ENCODE measurements around the gene PNPLA2.

DNA sequence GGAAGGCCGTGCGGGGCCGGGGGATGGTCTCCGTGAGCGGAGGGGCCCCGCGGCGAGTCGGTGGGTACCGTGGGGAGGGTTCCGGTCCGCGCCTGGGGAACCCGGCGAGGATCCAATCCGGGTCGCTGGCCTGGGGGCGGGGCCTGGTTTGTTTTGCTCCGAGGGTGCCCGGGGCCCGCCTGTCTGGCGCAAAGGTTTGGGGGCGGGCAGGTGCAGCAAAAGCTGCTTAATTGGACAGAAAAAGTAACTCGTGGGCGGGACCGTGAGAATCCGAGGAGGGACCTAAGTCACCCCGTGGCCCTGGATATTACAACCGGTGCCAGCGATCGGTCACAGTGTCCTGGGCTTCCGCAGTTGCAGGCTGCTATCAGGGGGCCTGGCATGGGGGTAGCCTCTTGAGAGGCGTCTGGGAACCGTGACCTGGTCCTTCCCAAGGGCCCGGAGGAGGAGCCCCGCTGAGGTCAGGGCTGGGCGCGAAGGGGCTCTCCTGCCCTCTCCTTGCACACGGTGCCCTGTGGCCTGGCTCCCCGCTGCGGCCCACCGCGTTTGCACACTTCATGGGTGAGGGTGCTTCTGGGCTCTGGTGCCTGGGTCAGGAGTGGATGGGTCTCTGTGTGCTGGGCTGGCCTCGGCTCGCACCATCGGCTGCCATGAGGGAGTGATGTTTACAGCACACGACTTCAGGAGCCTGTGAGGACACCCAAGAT, 1.4 kb downstream of the PNPLA2 start:
- TF ChIP-seq, protein P1, sequence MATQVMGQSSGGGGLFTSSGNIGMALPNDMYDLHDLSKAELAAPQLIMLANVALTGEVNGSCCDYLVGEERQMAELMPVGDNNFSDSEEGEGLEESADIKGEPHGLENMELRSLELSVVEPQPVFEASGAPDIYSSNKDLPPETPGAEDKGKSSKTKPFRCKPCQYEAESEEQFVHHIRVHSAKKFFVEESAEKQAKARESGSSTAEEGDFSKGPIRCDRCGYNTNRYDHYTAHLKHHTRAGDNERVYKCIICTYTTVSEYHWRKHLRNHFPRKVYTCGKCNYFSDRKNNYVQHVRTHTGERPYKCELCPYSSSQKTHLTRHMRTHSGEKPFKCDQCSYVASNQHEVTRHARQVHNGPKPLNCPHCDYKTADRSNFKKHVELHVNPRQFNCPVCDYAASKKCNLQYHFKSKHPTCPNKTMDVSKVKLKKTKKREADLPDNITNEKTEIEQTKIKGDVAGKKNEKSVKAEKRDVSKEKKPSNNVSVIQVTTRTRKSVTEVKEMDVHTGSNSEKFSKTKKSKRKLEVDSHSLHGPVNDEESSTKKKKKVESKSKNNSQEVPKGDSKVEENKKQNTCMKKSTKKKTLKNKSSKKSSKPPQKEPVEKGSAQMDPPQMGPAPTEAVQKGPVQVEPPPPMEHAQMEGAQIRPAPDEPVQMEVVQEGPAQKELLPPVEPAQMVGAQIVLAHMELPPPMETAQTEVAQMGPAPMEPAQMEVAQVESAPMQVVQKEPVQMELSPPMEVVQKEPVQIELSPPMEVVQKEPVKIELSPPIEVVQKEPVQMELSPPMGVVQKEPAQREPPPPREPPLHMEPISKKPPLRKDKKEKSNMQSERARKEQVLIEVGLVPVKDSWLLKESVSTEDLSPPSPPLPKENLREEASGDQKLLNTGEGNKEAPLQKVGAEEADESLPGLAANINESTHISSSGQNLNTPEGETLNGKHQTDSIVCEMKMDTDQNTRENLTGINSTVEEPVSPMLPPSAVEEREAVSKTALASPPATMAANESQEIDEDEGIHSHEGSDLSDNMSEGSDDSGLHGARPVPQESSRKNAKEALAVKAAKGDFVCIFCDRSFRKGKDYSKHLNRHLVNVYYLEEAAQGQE (IDR thresholded peaks at IDR 0.05; ENCODE audit: low read depth, low read length): no peak
- no peak for TF ChIP-seq SIN3A (IDR thresholded peaks at IDR 0.05; ENCODE audit: low read depth, low read length)
- no peak for TF ChIP-seq FOXM1 (IDR thresholded peaks at IDR 0.05; ENCODE audit: low read depth, low read length)
- TF ChIP-seq POLR2A (IDR thresholded peaks at IDR 0.05; ENCODE audit: low read depth, low read length): peak; percentile 11; the same call in 1 of the 2 replicates
- TF ChIP-seq CTCF (IDR thresholded peaks at IDR 0.05 in 2 of 3, conservative IDR thresholded peaks at IDR 0.05 in 1 of 3; ENCODE audit: control insufficient read depth in 2 of 3, extremely low read depth in 1 of 3, insufficient read depth in 1 of 3, low read depth in 3 of 3, low read length in 3 of 3): no peak
- TF ChIP-seq EZH2 (IDR thresholded peaks at IDR 0.05; ENCODE audit: borderline replicate concordance, control insufficient read depth, low read depth, low read length): no peak
- TF ChIP-seq TCF12 (IDR thresholded peaks at IDR 0.05; ENCODE audit: low read depth, low read length): 0 out of 2 replicates have a peak, but pooled peaks have one; percentile 29
- no peak for TF ChIP-seq MTA3 (IDR thresholded peaks at IDR 0.05; ENCODE audit: borderline replicate concordance, low read length)
- TF ChIP-seq SMC3 (IDR thresholded peaks at IDR 0.05; ENCODE audit: borderline replicate concordance, low read length): no peak
- TF ChIP-seq SP1 (IDR thresholded peaks at IDR 0.05; ENCODE audit: low read depth, low read length): no peak

Measured in GM12878 (cell line).